ENCODE results near the gene BRD8.

Gene BRD8

DNA sequence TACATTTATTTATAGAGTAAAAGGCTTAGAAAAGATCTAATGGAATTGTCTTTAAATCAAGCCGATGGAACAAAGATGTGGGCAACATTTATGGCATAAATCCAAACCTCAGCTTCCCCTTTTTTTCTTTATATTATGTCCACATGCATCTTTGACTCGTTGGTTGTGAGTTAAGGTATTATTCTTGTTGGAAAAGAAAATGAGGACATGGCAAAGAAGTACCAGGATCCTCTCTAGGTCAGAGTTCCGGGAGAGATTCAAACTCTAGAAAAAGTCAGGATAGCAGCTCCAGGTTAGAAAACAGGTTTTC is 38.7 kb downstream of the BRD8 start:
- DNase-seq (no peak), ATAC-seq (ENCODE audit: insufficient read depth, low read depth) (no peak)
- Histone ChIP-seq H2AFZ (ENCODE audit: low read depth, low read length) (no peak overlapping the region), H3K9ac (ENCODE audit: low read depth, low read length) (no peak overlapping the region), H3K4me2 (ENCODE audit: insufficient read depth, low read length) (no peak overlapping the region), H3K27me3 (ENCODE audit: insufficient read depth, low read length, poor library complexity) (no peaks in the 10 kb centered on the region), H3K79me2 (ENCODE audit: insufficient read depth, low read length) (no peaks in the 10 kb centered on the region), H3K36me3 (ENCODE audit: insufficient read depth, low read length) (no peaks in the 10 kb centered on the region), H3K9me3 (ENCODE audit: insufficient read depth, low read length, severe bottlenecking) (no peaks in the 10 kb centered on the region), H3K4me3 (ENCODE audit: low read depth in 1 of 2, low read length in 2 of 2) (no peak overlapping the region), H4K20me1 (ENCODE audit: insufficient read depth, low read length) (no peaks in the 10 kb centered on the region), H3K27ac (ENCODE audit: low read length) (no peak overlapping the region), H3K4me1 (ENCODE audit: insufficient read depth, low read length) (no peaks in the 10 kb centered on the region)
- no peak for TF ChIP-seq EZH2 (IDR thresholded peaks at IDR 0.05; ENCODE audit: borderline replicate concordance, low read depth, low read length, severe bottlenecking)
- TF ChIP-seq, protein P1, sequence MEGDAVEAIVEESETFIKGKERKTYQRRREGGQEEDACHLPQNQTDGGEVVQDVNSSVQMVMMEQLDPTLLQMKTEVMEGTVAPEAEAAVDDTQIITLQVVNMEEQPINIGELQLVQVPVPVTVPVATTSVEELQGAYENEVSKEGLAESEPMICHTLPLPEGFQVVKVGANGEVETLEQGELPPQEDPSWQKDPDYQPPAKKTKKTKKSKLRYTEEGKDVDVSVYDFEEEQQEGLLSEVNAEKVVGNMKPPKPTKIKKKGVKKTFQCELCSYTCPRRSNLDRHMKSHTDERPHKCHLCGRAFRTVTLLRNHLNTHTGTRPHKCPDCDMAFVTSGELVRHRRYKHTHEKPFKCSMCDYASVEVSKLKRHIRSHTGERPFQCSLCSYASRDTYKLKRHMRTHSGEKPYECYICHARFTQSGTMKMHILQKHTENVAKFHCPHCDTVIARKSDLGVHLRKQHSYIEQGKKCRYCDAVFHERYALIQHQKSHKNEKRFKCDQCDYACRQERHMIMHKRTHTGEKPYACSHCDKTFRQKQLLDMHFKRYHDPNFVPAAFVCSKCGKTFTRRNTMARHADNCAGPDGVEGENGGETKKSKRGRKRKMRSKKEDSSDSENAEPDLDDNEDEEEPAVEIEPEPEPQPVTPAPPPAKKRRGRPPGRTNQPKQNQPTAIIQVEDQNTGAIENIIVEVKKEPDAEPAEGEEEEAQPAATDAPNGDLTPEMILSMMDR (IDR thresholded peaks at IDR 0.05; ENCODE audit: borderline replicate concordance, extremely low read depth, low read length, poor library complexity, severe bottlenecking), result no peak

DNA sequence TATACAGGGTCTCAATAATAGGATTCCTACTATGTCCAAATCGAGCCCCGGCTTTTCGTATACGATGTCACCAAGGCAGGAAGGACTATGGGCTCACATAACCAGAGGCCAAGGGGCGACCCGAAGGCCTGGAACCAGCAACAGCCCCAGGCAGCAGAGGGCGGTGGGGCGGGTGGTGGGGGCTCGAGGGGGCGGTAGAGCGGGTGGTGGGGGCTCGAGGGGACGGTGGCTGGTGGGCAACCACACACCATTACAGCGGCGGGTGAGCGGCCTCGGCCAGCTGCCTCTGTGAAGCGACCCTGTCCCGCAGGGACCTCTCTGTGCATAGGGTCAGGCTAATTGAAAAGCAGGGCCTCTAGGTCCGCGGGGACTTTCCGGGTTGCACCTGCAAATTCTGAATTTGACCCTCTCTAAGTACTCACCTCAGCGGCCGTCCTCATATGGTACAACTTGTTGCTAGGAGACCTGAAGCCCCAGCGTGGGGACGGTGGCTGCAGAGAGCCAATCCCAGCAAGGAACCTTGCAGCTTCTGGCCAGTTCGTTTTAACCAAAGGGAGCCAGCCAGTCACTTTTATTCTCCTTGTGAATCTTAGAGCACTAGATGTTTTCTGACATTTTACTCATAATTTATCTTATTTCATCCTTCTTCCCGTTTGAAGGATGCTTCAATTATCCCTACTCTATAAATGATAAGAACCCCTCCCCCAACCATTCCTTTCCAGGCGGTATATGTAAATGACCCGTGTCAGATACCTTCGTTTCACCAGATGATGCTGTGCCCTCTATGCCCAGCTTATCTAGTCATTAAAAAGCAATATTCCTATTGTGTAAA is 39.3 kb downstream of the BRD8 start, which contains the start of gene NME5:
Gene NME5 (minus strand): TSS at position 480 of the 832 bp plus-strand sequence. CDS start 648 bp downstream, outside the sequence.
- Histone ChIP-seq H3K4me2 (ENCODE audit: insufficient read depth, low read length) (no peak within 1 kb of the TSS), H3K9me3 (ENCODE audit: insufficient read depth, low read length, severe bottlenecking) (no peaks in the 10 kb centered on the region), H3K27me3 (ENCODE audit: insufficient read depth, low read length, poor library complexity) (no peaks in the 10 kb centered on the region), H3K36me3 (ENCODE audit: insufficient read depth, low read length) (no peaks in the 10 kb centered on the region), H3K9ac (ENCODE audit: low read depth, low read length) (no peak within 1 kb of the TSS), H3K4me1 (ENCODE audit: insufficient read depth, low read length) (no peaks in the 10 kb centered on the region), H3K79me2 (ENCODE audit: insufficient read depth, low read length) (no peaks in the 10 kb centered on the region), H3K27ac (ENCODE audit: low read length) (no peak within 1 kb of the TSS), H3K4me3 (ENCODE audit: low read depth in 1 of 2, low read length in 2 of 2) (no peak within 1 kb of the TSS), H4K20me1 (ENCODE audit: insufficient read depth, low read length) (no peaks in the 10 kb centered on the region), H2AFZ (ENCODE audit: low read depth, low read length) (no peak within 1 kb of the TSS)
- no peak for TF ChIP-seq EZH2 (IDR thresholded peaks at IDR 0.05; ENCODE audit: borderline replicate concordance, low read depth, low read length, severe bottlenecking)
- TF ChIP-seq, protein P1 (IDR thresholded peaks at IDR 0.05; ENCODE audit: borderline replicate concordance, extremely low read depth, low read length, poor library complexity, severe bottlenecking), result no peak
- DNase-seq (no peak), ATAC-seq (ENCODE audit: insufficient read depth, low read depth) (no peak)

DNA sequence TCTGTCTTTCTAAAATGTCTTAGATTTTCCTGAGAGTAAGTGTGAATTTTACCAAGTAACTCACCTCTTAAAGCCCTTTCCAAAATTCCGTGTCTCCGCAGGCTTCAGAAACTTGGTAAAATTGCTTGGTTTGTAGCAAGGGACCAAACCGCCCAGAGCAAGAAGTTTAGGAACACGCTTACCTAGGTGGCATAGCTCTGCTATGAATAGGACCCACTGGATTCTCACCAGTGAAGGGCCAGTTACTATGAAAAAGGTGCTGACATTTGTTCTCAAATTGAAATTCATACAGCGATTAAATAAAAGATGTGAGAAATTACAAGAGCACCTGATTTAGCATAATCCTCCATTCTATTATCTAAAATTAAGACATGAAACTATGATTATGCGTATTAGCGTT is 45.9 kb downstream of the BRD8 start:
- no peak for ATAC-seq (ENCODE audit: insufficient read depth, low read depth)
- H3K36me3 ChIP-seq (ENCODE audit: insufficient read depth, low read length), result no peaks in the 10 kb centered on the region
- H3K27ac ChIP-seq (ENCODE audit: low read length), result no peak overlapping the region
- no peaks in the 10 kb centered on the region for H3K9me3 ChIP-seq (ENCODE audit: insufficient read depth, low read length, severe bottlenecking)
- H4K20me1 ChIP-seq (ENCODE audit: insufficient read depth, low read length), result no peaks in the 10 kb centered on the region
- no peak overlapping the region for H3K9ac ChIP-seq (ENCODE audit: low read depth, low read length)
- H2AFZ ChIP-seq (ENCODE audit: low read depth, low read length), result no peak overlapping the region
- H3K4me3 ChIP-seq (ENCODE audit: low read depth in 1 of 2, low read length in 2 of 2), result no peak overlapping the region
- no peaks in the 10 kb centered on the region for H3K4me1 ChIP-seq (ENCODE audit: insufficient read depth, low read length)
- no peak for TF ChIP-seq EZH2 (IDR thresholded peaks at IDR 0.05; ENCODE audit: borderline replicate concordance, low read depth, low read length, severe bottlenecking)
- TF ChIP-seq, protein P1 (IDR thresholded peaks at IDR 0.05; ENCODE audit: borderline replicate concordance, extremely low read depth, low read length, poor library complexity, severe bottlenecking), result no peak
- H3K4me2 ChIP-seq (ENCODE audit: insufficient read depth, low read length), result no peak overlapping the region
- no peaks in the 10 kb centered on the region for H3K79me2 ChIP-seq (ENCODE audit: insufficient read depth, low read length)
- DNase-seq, result no peak
- H3K27me3 ChIP-seq (ENCODE audit: insufficient read depth, low read length, poor library complexity), result no peaks in the 10 kb centered on the region
